HL-60 (cell line): ENCODE data around the gene C5orf52.
"Not testable (repeated sequence)": the region's sequence is repeated elsewhere in the genome, so short reads cannot be mapped to it uniquely, and the experiment has no call there.

Experiments
- DNase-seq, 2 experiments: peaks; one replicate each; pipeline ENCODE4 v3.0.0-alpha.2; 2010 to 2020; ENCODE audit warnings: low read depth in 1 of 2, low spot score in 1 of 2
- H3K27ac ChIP-seq: fragments of 250-450 bp; sonication (Bioruptor Pico); replicated peaks from 2 replicates; pipeline ENCODE4 v1.5.1; 2020; ENCODE audit warnings: mild to moderate bottlenecking, moderate library complexity
- H3K27me3 ChIP-seq: fragments of 250-450 bp; sonication (Bioruptor Pico); 2 replicates; pipeline ENCODE4 v1.5.1; 2021; ENCODE audit warnings: mild to moderate bottlenecking, moderate library complexity; ENCODE audit not compliant: insufficient read depth, poor library complexity, severe bottlenecking
- H3K4me3 ChIP-seq: replicated peaks from 2 replicates; pipeline ENCODE4 v1.5.1; 2011; ENCODE audit warnings: mild to moderate bottlenecking, control low read depth, low read length; ENCODE audit not compliant: insufficient read depth
- GABPA ChIP-seq: IDR thresholded peaks from 2 replicates; pipeline ENCODE4 v1.6.1; 2012; ENCODE audit warnings: low read depth
- POLR2AphosphoS5 ChIP-seq: IDR thresholded peaks from 2 replicates; pipeline ENCODE4 v1.6.1; 2012; ENCODE audit warnings: low read depth
- SPI1 ChIP-seq: IDR thresholded peaks from 2 replicates; pipeline ENCODE4 v1.6.1; 2012; ENCODE audit warnings: low read depth, mild to moderate bottlenecking, borderline replicate concordance
- TF ChIP-seq, protein P1 (sequence below): IDR thresholded peaks from one replicate; pipeline ENCODE4 v1.5.1; 2011; ENCODE audit warnings: low read length, control low read depth, inconsistent platforms; ENCODE audit not compliant: insufficient read depth
- TF ChIP-seq, protein P2 (sequence below): IDR thresholded peaks from 2 replicates; pipeline ENCODE4 v1.6.1; 2012; ENCODE audit warnings: low read depth; ENCODE audit not compliant: insufficient replicate concordance

The C5orf52 gene

GRCh38 chr5:157696154-157696553 is 24.8 kb downstream of the C5orf52 start:
- not testable (repeated sequence) for DNase-seq, H3K27ac ChIP-seq

DNA sequence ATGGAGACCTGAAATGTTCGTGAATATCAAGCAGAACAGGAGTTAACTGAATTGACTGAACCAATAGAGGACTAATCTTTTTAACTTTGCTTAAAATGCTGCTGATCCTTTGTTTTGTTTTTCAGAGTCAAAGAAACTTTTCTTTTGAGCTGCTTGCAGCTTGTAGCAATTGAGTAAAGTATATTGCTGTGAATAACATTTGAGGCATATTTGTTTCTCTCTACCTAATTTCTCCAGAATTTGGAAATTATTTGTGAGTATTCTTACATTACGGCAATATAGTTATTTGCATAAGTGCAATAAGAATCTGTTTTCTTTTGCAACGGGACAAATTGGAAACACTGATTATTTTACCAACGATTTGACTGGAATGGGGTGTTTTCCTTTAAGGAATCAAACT is 27.3 kb downstream of the C5orf52 start:
- DNase-seq, H3K4me3 ChIP-seq, H3K27ac ChIP-seq, H3K27me3 ChIP-seq: not testable (repeated sequence)

More at GRCh38 chr5:157696154-157696553, 24.8 kb downstream of the C5orf52 start:
- H3K27me3 ChIP-seq, H3K4me3 ChIP-seq: not testable (repeated sequence)

DNA sequence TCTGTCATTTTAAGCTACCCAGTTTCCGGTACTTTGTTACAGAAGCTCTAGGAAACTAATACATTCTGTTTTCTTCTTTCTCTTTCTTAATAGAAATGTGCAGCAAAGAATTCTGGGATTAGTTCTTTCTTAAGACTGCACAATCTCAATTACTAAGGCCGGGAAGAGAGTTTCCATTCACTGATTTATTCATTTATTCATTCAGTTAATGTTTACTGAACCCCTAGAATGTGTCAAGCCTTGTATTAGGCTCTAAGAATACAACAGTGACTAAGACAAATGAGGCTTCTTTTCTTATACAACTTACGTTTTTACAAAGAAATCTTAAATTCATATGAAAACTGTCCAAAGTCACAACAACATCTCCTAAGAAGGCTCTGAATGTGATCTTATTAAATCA is 32.4 kb downstream of the C5orf52 start:
- H3K4me3 ChIP-seq, result no peak overlapping the region
- no peak overlapping the region for H3K27ac ChIP-seq
- no peak for TF ChIP-seq GABPA
- no peak for TF ChIP-seq SPI1
- TF ChIP-seq, protein P1, sequence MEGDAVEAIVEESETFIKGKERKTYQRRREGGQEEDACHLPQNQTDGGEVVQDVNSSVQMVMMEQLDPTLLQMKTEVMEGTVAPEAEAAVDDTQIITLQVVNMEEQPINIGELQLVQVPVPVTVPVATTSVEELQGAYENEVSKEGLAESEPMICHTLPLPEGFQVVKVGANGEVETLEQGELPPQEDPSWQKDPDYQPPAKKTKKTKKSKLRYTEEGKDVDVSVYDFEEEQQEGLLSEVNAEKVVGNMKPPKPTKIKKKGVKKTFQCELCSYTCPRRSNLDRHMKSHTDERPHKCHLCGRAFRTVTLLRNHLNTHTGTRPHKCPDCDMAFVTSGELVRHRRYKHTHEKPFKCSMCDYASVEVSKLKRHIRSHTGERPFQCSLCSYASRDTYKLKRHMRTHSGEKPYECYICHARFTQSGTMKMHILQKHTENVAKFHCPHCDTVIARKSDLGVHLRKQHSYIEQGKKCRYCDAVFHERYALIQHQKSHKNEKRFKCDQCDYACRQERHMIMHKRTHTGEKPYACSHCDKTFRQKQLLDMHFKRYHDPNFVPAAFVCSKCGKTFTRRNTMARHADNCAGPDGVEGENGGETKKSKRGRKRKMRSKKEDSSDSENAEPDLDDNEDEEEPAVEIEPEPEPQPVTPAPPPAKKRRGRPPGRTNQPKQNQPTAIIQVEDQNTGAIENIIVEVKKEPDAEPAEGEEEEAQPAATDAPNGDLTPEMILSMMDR, result no peak
- TF ChIP-seq, protein P2, sequence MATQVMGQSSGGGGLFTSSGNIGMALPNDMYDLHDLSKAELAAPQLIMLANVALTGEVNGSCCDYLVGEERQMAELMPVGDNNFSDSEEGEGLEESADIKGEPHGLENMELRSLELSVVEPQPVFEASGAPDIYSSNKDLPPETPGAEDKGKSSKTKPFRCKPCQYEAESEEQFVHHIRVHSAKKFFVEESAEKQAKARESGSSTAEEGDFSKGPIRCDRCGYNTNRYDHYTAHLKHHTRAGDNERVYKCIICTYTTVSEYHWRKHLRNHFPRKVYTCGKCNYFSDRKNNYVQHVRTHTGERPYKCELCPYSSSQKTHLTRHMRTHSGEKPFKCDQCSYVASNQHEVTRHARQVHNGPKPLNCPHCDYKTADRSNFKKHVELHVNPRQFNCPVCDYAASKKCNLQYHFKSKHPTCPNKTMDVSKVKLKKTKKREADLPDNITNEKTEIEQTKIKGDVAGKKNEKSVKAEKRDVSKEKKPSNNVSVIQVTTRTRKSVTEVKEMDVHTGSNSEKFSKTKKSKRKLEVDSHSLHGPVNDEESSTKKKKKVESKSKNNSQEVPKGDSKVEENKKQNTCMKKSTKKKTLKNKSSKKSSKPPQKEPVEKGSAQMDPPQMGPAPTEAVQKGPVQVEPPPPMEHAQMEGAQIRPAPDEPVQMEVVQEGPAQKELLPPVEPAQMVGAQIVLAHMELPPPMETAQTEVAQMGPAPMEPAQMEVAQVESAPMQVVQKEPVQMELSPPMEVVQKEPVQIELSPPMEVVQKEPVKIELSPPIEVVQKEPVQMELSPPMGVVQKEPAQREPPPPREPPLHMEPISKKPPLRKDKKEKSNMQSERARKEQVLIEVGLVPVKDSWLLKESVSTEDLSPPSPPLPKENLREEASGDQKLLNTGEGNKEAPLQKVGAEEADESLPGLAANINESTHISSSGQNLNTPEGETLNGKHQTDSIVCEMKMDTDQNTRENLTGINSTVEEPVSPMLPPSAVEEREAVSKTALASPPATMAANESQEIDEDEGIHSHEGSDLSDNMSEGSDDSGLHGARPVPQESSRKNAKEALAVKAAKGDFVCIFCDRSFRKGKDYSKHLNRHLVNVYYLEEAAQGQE, result no peak
- TF ChIP-seq POLR2AphosphoS5, result no peak
- peaks cover 4% of the 10 kb centered on the region for H3K27me3 ChIP-seq
- DNase-seq, result no peak

- no peak overlapping the region for H3K4me3 ChIP-seq
- no peak overlapping the region for H3K27ac ChIP-seq
- TF ChIP-seq GABPA, result no peak
- TF ChIP-seq, protein P1, result no peak
- TF ChIP-seq SPI1, result no peak
- no peak for TF ChIP-seq POLR2AphosphoS5
- TF ChIP-seq, protein P2, result no peak
- H3K27me3 ChIP-seq, result no peaks in the 10 kb centered on the region
- no peak for DNase-seq
Observed at GRCh38 chr5:157708866-157709265, 37.5 kb downstream of the C5orf52 start.

GRCh38 chr5:157709346-157709745 is 38.0 kb downstream of the C5orf52 start:
- H3K27me3 ChIP-seq, result no peaks in the 10 kb centered on the region
- no peak overlapping the region for H3K27ac ChIP-seq
- TF ChIP-seq POLR2AphosphoS5 (no peak), SPI1 (no peak), GABPA (no peak)
- TF ChIP-seq, protein P1, result no peak
- TF ChIP-seq, protein P2, result no peak
- H3K4me3 ChIP-seq, result no peak overlapping the region
- no peak for DNase-seq
